WTC11 (cell line): ENCODE data around the gene FARSA.

ENCODE experiments used
- ATF3 ChIP-seq: sonication (generic); formaldehyde crosslinking; conservative IDR thresholded peaks from 2 replicates; pipeline ENCODE4 v1.8.1; 2022; ENCODE audit warnings: mild to moderate bottlenecking, missing genetic modification reagents
- CDX4 ChIP-seq: fragments of 250-450 bp; sonication (Bioruptor Pico); IDR thresholded peaks from 2 replicates; pipeline ENCODE4 v1.9.0; 2021; ENCODE audit warnings: moderate library complexity, mild to moderate bottlenecking, inconsistent platforms, borderline replicate concordance
- CTCF ChIP-seq: fragments of 200-600 bp; IDR thresholded peaks from 2 replicates; pipeline ENCODE4 v1.8.0; 2022; ENCODE audit warnings: antibody characterized with exemption
- E2F1 ChIP-seq: sonication (generic); formaldehyde crosslinking; IDR thresholded peaks from 2 replicates; pipeline ENCODE4 v1.8.0; 2022; ENCODE audit warnings: mild to moderate bottlenecking, missing genetic modification reagents
- ESRRA ChIP-seq: sonication (generic); formaldehyde crosslinking; IDR thresholded peaks from 2 replicates; pipeline ENCODE4 v1.8.1; 2022; ENCODE audit warnings: mild to moderate bottlenecking, missing genetic modification reagents, borderline replicate concordance
- SMAD4 ChIP-seq: sonication (generic); formaldehyde crosslinking; IDR thresholded peaks from 2 replicates; pipeline ENCODE4 v1.8.0; 2022; ENCODE audit warnings: mild to moderate bottlenecking, missing genetic modification reagents
- SP1 ChIP-seq: sonication (generic); formaldehyde crosslinking; conservative IDR thresholded peaks from 2 replicates; pipeline ENCODE4 v1.8.1; 2022; ENCODE audit warnings: missing genetic modification reagents
- TEAD4 ChIP-seq: sonication (generic); formaldehyde crosslinking; IDR thresholded peaks from 2 replicates; pipeline ENCODE4 v1.8.0; 2022; ENCODE audit warnings: mild to moderate bottlenecking, missing genetic modification reagents
- ZSCAN18 ChIP-seq: fragments of 250-450 bp; sonication (Bioruptor Pico); IDR thresholded peaks from 2 replicates; pipeline ENCODE4 v2.1.2; 2022; ENCODE audit warnings: mild to moderate bottlenecking, moderate library complexity

GRCh38 chr19:12913011-12913561 lies 20.4 kb downstream of the FARSA start:
- TF ChIP-seq CTCF (no peak), E2F1 (CRISPR knock-in tag) (no peak), SMAD4 (CRISPR knock-in tag) (no peak), SP1 (no peak), CDX4 (no peak), TEAD4 (CRISPR knock-in tag) (no peak), ESRRA (no peak), ATF3 (CRISPR knock-in tag) (no peak), ZSCAN18 (CRISPR knock-in tag) (no peak)
